IMR-90 (cell line): ENCODE measurements around the gene RAB2B. TPM values are rescaled to one million over a fixed set of nuclear protein-coding genes. Genes with fewer than 3 reads are reported as not detected.
A peak's percentile ranks its signal among the peaks of the same experiment; 100 is the strongest.

ENCODE experiments used
- ATAC-seq: fragments of 200-7000 bp; cut with Tn5 transposase; 2 replicates; pipeline ENCODE4 v1.9.1; 2020; ENCODE audit warnings: low read depth, mild to moderate bottlenecking, moderate library complexity
- BruUV-seq: library from RNA; stranded (reverse); fragments of 400-500 nt; replicated peaks from 2 replicates; lab custom pipeline; 2021; lab: Mats Ljungman, UMichigan
- CTCF ChIA-PET: fragments of 300-600 bp; formaldehyde crosslinking; extraction: SDS; loops from one replicate; lab custom pipeline; 2021; ENCODE audit warnings: antibody characterized with exemption; lab: Yijun Ruan, JAX
- POLR2A ChIA-PET: fragments of 300-600 bp; sonication (Branson Sonifier 250); formaldehyde crosslinking; loops from one replicate; lab custom pipeline; 2022; ENCODE audit warnings: antibody characterized with exemption; ENCODE audit not compliant: unreplicated experiment; lab: Charles Lee
- DNase-seq: peaks from one replicate; pipeline ENCODE4 v3.0.0; 2013
- H2AFZ ChIP-seq: replicated peaks from 2 replicates; pipeline ENCODE3; 2013; ENCODE audit warnings: low read length, mild to moderate bottlenecking; ENCODE audit not compliant: poor library complexity
- H2AK5ac ChIP-seq: 2 replicates; pipeline ENCODE4 v1.6.1; 2013; ENCODE audit warnings: low read depth, low read length, inconsistent platforms
- H2AK9ac ChIP-seq: replicated peaks from 2 replicates; pipeline ENCODE3; 2013; ENCODE audit warnings: mild to moderate bottlenecking, low read depth, low read length, moderate library complexity; ENCODE audit not compliant: poor library complexity
- H2BK120ac ChIP-seq: 2 replicates; pipeline ENCODE4 v1.6.1; 2013; ENCODE audit warnings: low read depth, low read length, inconsistent platforms
- H2BK15ac ChIP-seq: 3 replicates; pipeline ENCODE4 v1.6.1; 2013; ENCODE audit warnings: low read depth, low read length, inconsistent platforms
- H2BK20ac ChIP-seq: 2 replicates; pipeline ENCODE4 v1.6.1; 2013; ENCODE audit warnings: low read depth, mild to moderate bottlenecking, inconsistent platforms, low read length, moderate library complexity
- H2BK5ac ChIP-seq: 2 replicates; pipeline ENCODE4 v1.6.1; 2013; ENCODE audit warnings: mild to moderate bottlenecking, low read depth, low read length, inconsistent platforms; ENCODE audit not compliant: poor library complexity, severe bottlenecking
- H3K14ac ChIP-seq: replicated peaks from 2 replicates; pipeline ENCODE4 v1.6.1; 2013; ENCODE audit warnings: low read depth, low read length, inconsistent platforms
- H3K18ac ChIP-seq: 2 replicates; pipeline ENCODE4 v1.6.1; 2013; ENCODE audit warnings: low read depth, low read length, control low read depth
- H3K23ac ChIP-seq: 2 replicates; pipeline ENCODE4 v1.6.1; 2013; ENCODE audit warnings: low read depth, low read length, inconsistent platforms
- H3K27ac ChIP-seq: 2 replicates; pipeline ENCODE4 v1.5.1; 2013; ENCODE audit warnings: mild to moderate bottlenecking, control low read depth, low read length; ENCODE audit not compliant: insufficient read depth
- H3K27me3 ChIP-seq: 2 replicates; pipeline ENCODE4 v1.6.1; 2013; ENCODE audit warnings: low read length; ENCODE audit not compliant: control insufficient read depth, insufficient read depth
- H3K36me3 ChIP-seq: 2 replicates; pipeline ENCODE4 v1.6.1; 2013; ENCODE audit warnings: low read length, mixed read lengths; ENCODE audit not compliant: control insufficient read depth, insufficient read depth
- H3K4ac ChIP-seq: 2 replicates; pipeline ENCODE4 v1.6.1; 2013; ENCODE audit warnings: low read depth, low read length, inconsistent platforms
- H3K4me1 ChIP-seq: 2 replicates; pipeline ENCODE4 v1.6.1; 2013; ENCODE audit warnings: low read length, mixed read lengths; ENCODE audit not compliant: control insufficient read depth, insufficient read depth
- H3K4me2 ChIP-seq: 2 replicates; pipeline ENCODE4 v1.6.1; 2013; ENCODE audit warnings: low read depth, mild to moderate bottlenecking, control low read depth, low read length, moderate library complexity
- H3K4me3 ChIP-seq: 2 replicates; pipeline ENCODE4 v1.5.1; 2013; ENCODE audit warnings: low read depth, mild to moderate bottlenecking, control low read depth, low read length, moderate library complexity; ENCODE audit not compliant: insufficient read depth
- H3K56ac ChIP-seq: 2 replicates; pipeline ENCODE4 v1.6.1; 2013; ENCODE audit warnings: low read length, inconsistent platforms; ENCODE audit not compliant: insufficient read depth; ENCODE audit errors: extremely low read depth
- H3K79me1 ChIP-seq, 2 experiments: 2 replicates each; pipeline ENCODE4 v1.6.1; 2013; ENCODE audit warnings: low read length in 2 of 2, inconsistent platforms in 1 of 2, low read depth in 1 of 2
- H3K9ac ChIP-seq: 2 replicates; pipeline ENCODE4 v1.6.1; 2013; ENCODE audit warnings: low read depth, low read length, control low read depth
- H3K9me1 ChIP-seq: 2 replicates; pipeline ENCODE4 v1.6.1; 2013; ENCODE audit warnings: low read length, inconsistent platforms; ENCODE audit not compliant: insufficient read depth
- H3K9me3 ChIP-seq: 2 replicates; pipeline ENCODE4 v1.6.1; 2013; ENCODE audit warnings: low read length; ENCODE audit not compliant: control insufficient read depth, insufficient read depth
- H4K20me1 ChIP-seq: 2 replicates; pipeline ENCODE4 v1.6.1; 2013; ENCODE audit warnings: low read length, inconsistent platforms; ENCODE audit not compliant: insufficient read depth
- H4K5ac ChIP-seq: 2 replicates; pipeline ENCODE4 v1.6.1; 2013; ENCODE audit warnings: mild to moderate bottlenecking, low read depth, low read length, control low read depth
- H4K8ac ChIP-seq, 2 experiments: 2 replicates each; pipeline ENCODE4 v1.6.1; 2013; ENCODE audit warnings: low read depth in 2 of 2, low read length in 2 of 2, control low read depth in 1 of 2, inconsistent platforms in 1 of 2
- H4K91ac ChIP-seq: 2 replicates; pipeline ENCODE4 v1.6.1; 2013; ENCODE audit warnings: low read depth, low read length, inconsistent platforms; ENCODE audit not compliant: insufficient read depth
- CEBPB ChIP-seq: IDR thresholded peaks from 2 replicates; pipeline ENCODE4 v1.6.1; 2012; ENCODE audit warnings: low read depth, low read length, improper control_type of control experiment
- MAZ ChIP-seq: IDR thresholded peaks from 2 replicates; pipeline ENCODE4 v1.6.1; 2012; ENCODE audit warnings: low read depth, mild to moderate bottlenecking, low read length, improper control_type of control experiment, moderate library complexity, borderline replicate concordance
- POLR2A ChIP-seq: IDR thresholded peaks from 2 replicates; pipeline ENCODE4 v1.6.1; 2012; ENCODE audit warnings: mild to moderate bottlenecking, low read depth, low read length
- RCOR1 ChIP-seq: IDR thresholded peaks from 2 replicates; pipeline ENCODE4 v1.6.1; 2012; ENCODE audit warnings: mild to moderate bottlenecking, low read length, improper control_type of control experiment; ENCODE audit not compliant: insufficient replicate concordance
- SMC3 ChIP-seq: fragments of 150-350 bp; IDR thresholded peaks from 2 replicates; pipeline ENCODE4 v1.6.1; 2016; ENCODE audit warnings: low read depth, mild to moderate bottlenecking, antibody characterized with exemption, low read length, moderate library complexity
- WGBS, 2 experiments: methylation state at CpG; one replicate each; pipeline versions ENCODE4 v1.1.5 to v1.1.7; 2013; ENCODE audit warnings: missing lambda C conversion rate in 2 of 2; ENCODE audit not compliant: insufficient read length in 1 of 2; ENCODE audit errors: extremely low coverage in 2 of 2; 5-methylcytosine and 5-hydroxymethylcytosine counted together
- dilution Hi-C: fragments of 300-500 bp; cut with HindIII; formaldehyde crosslinking; loops from one replicate; pipeline ENCODE4 v1.14.3; 2018; ENCODE audit warnings: low sequenced_read_pairs; ENCODE audit not compliant: unreplicated experiment
- in situ Hi-C: fragments of 300-500 bp; cut with MboI; formaldehyde crosslinking; loops from 3 replicates; pipeline ENCODE4 v1.14.3; 2019; ENCODE audit warnings: low sequenced_read_pairs, inconsistent platforms, mixed read lengths
- intact Hi-C: fragments of 100-400 bp; cut with micrococcal nuclease; formaldehyde crosslinking; loops from 2 replicates; pipeline ENCODE4 v1.10.0; 2022
- polyA plus RNA-seq, 3 experiments: library from polyadenylated mRNA; depleted of rRNA; stranded (reverse); fragments of >200 nt; gene quantifications; 2 replicates each; pipeline ENCODE4 v1.2.3, GENCODE V29; 2012; ENCODE audit warnings: low replicate concordance in 1 of 3
- total RNA-seq: library from RNA; depleted of rRNA; stranded (reverse); fragments of >200 nt; gene quantifications from 2 replicates; pipeline ENCODE4 v1.2.3, GENCODE V29; 2012
- TF ChIP-seq, protein P1 (sequence below): fragments of 150-350 bp; IDR thresholded peaks from 2 replicates; pipeline ENCODE4 v1.6.1; 2016; ENCODE audit warnings: low read depth, mild to moderate bottlenecking, low read length, moderate library complexity, borderline replicate concordance
- TF ChIP-seq, protein P2 (sequence below): fragments of 150-350 bp; IDR thresholded peaks from 2 replicates; pipeline ENCODE4 v1.6.1; 2017; ENCODE audit warnings: mild to moderate bottlenecking, antibody characterized with exemption, low read length, low read depth

RAB2B gene
- total and polyA plus RNA-seq, 2 of the 4 experiments (the other 2 are of a cell fraction), result 17.1 to 26.2 TPM

- H3K4me3 ChIP-seq, result peak overlapping the region; percentile 100
- H2BK120ac ChIP-seq, result no peak overlapping the region; the same call in 1 of the 2 replicates
- ATAC-seq, result no peak
- ChIA-PET POLR2A (no interaction called here), CTCF (interaction anchor here (1.4 kb wide), 1 partner anchor 32 kb away, joined by 4 read pairs; no protein-coding TSS in a partner anchor)
- H3K79me1 ChIP-seq, result peaks cover 0 to 19% of the 10 kb centered on the region in 2 experiments; a peak in 2 of 4 replicates
- DNase-seq, result no peak
- no peak overlapping the region; the same call in 1 of the 2 replicates for H4K5ac ChIP-seq
- no peaks in the 10 kb centered on the region; the same call in 1 of the 2 replicates for H4K20me1 ChIP-seq
- peak overlapping the region; percentile 66; the same call in 1 of the 2 replicates for H3K27ac ChIP-seq
- H3K9me1 ChIP-seq, result peaks cover 4% of the 10 kb centered on the region
- H3K9ac ChIP-seq, result peak overlapping the region; percentile 90
- WGBS, 2 experiments, result 93% methylated on average over 3 of the region's 18 CpGs; no CpG with 5 or more reads in 1 of the 2 experiments
- intact Hi-C loops, result no loop called here
- H2BK5ac ChIP-seq, result no peak overlapping the region
- peak overlapping the region; percentile 95 for H3K4me2 ChIP-seq
- peak overlapping the region; percentile 76 for H3K14ac ChIP-seq
- no peak overlapping the region for H2BK15ac ChIP-seq
- H2AK5ac ChIP-seq, result peak overlapping the region; percentile 43; the same call in 1 of the 2 replicates
- H2BK20ac ChIP-seq, result no peak overlapping the region
- TF ChIP-seq SMC3, result no peak
- no peak for TF ChIP-seq POLR2A
- TF ChIP-seq MAZ, result no peak
- TF ChIP-seq, protein P1, sequence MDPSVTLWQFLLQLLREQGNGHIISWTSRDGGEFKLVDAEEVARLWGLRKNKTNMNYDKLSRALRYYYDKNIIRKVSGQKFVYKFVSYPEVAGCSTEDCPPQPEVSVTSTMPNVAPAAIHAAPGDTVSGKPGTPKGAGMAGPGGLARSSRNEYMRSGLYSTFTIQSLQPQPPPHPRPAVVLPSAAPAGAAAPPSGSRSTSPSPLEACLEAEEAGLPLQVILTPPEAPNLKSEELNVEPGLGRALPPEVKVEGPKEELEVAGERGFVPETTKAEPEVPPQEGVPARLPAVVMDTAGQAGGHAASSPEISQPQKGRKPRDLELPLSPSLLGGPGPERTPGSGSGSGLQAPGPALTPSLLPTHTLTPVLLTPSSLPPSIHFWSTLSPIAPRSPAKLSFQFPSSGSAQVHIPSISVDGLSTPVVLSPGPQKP, result no peak
- TF ChIP-seq CEBPB, result no peak
- TF ChIP-seq, protein P2, sequence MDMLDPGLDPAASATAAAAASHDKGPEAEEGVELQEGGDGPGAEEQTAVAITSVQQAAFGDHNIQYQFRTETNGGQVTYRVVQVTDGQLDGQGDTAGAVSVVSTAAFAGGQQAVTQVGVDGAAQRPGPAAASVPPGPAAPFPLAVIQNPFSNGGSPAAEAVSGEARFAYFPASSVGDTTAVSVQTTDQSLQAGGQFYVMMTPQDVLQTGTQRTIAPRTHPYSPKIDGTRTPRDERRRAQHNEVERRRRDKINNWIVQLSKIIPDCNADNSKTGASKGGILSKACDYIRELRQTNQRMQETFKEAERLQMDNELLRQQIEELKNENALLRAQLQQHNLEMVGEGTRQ, result no peak
- no peak for TF ChIP-seq RCOR1
- H4K91ac ChIP-seq, result no peak overlapping the region; the same call in 1 of the 2 replicates
- H3K18ac ChIP-seq, result no peak overlapping the region; the same call in 1 of the 2 replicates
- no peaks in the 10 kb centered on the region for H3K9me3 ChIP-seq
- H2AK9ac ChIP-seq, result peak overlapping the region; percentile 93
- H3K36me3 ChIP-seq, result peaks cover 15% of the 10 kb centered on the region; the same call in 1 of the 2 replicates
- dilution Hi-C loops, result no loop called here
- H3K56ac ChIP-seq, result no peak overlapping the region
- H3K4ac ChIP-seq, result peak overlapping the region; percentile 72; the same call in 1 of the 2 replicates
- H3K27me3 ChIP-seq, result peaks cover 3% of the 10 kb centered on the region
- H3K4me1 ChIP-seq, result peaks cover 4% of the 10 kb centered on the region
- peak overlapping the region in 1 of 2 experiments; percentile 70; a peak in 2 of 4 replicates for H4K8ac ChIP-seq
- BruUV-seq, result no TSS peak
- 0 out of 2 replicates have a peak overlapping the region, but pooled peaks have one; percentile 85 for H3K23ac ChIP-seq
- in situ Hi-C loops, result no loop called here
- peak overlapping the region; percentile 96 for H2AFZ ChIP-seq
Measured at GRCh38 chr14:21524575-21525490, 48.1 kb upstream of the RAB2B start.
